D721Med (cell line): ENCODE measurements around the gene NARS2.
"Not testable (repeated sequence)": the region's sequence is repeated elsewhere in the genome, so short reads cannot be mapped to it uniquely, and the experiment has no call there.

Experiments used
- DNase-seq: peaks from one replicate; pipeline ENCODE4 v3.0.0; 2011; ENCODE audit warnings: low spot score; ENCODE audit not compliant: insufficient read length
- FAIRE-seq: peaks from 2 replicates; lab custom pipeline; 2011; peaks lifted over from hg19 to GRCh38; lab: Jason Lieb, UNC
- TF ChIP-seq, protein P1 (sequence below): IDR thresholded peaks from 2 replicates; pipeline ENCODE4 v1.5.1; 2012; ENCODE audit warnings: mild to moderate bottlenecking, control low read depth; ENCODE audit not compliant: insufficient read depth; ENCODE audit errors: missing control alignments

Gene NARS2

DNA sequence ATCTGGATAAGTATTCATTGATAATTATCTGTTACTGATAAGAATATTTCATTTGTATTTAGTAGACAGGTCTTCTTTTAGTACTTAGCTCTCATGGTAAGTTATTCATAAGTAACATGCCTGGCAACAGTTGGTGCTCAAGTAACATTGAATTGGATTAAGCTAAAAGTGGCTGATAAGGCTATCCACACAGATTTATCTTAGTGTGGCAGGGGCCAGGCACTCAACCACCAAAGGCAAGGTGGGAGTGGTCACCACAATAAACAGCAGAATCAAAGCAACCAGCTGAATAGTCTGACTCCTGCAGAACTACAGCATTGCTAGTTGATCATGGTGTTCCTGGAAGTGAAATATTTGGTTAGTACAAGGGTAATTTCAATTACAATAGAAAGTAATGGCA is 33.0 kb upstream of the NARS2 start:
- TF ChIP-seq, protein P1, sequence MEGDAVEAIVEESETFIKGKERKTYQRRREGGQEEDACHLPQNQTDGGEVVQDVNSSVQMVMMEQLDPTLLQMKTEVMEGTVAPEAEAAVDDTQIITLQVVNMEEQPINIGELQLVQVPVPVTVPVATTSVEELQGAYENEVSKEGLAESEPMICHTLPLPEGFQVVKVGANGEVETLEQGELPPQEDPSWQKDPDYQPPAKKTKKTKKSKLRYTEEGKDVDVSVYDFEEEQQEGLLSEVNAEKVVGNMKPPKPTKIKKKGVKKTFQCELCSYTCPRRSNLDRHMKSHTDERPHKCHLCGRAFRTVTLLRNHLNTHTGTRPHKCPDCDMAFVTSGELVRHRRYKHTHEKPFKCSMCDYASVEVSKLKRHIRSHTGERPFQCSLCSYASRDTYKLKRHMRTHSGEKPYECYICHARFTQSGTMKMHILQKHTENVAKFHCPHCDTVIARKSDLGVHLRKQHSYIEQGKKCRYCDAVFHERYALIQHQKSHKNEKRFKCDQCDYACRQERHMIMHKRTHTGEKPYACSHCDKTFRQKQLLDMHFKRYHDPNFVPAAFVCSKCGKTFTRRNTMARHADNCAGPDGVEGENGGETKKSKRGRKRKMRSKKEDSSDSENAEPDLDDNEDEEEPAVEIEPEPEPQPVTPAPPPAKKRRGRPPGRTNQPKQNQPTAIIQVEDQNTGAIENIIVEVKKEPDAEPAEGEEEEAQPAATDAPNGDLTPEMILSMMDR, result no peak
- FAIRE-seq (no peak), DNase-seq (no peak)

GRCh38 chr11:78606667-78607066 is 32.0 kb upstream of the NARS2 start:
- TF ChIP-seq, protein P1, result no peak
- FAIRE-seq (no peak), DNase-seq (no peak)

DNA sequence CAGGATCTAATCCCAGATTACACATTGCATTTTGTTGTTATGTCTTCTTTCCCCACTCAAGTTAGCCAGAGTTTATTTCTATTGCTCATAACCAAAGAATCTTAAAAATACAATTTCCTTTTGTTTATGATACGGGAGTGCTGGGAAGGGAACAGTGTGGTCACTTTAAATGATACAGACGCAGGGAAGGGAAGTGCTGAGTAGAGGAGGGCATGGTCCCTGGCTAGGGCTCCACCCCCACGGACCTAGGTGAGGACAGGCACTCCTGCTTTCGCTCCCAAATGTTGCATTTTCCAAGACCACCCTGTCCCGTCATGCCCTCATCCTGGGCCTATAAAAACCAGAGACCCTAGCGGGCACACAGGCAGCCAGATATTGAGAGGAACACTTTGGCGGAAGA is 30.6 kb upstream of the NARS2 start:
- TF ChIP-seq, protein P1, result no peak
- DNase-seq (no peak), FAIRE-seq (no peak)

DNA sequence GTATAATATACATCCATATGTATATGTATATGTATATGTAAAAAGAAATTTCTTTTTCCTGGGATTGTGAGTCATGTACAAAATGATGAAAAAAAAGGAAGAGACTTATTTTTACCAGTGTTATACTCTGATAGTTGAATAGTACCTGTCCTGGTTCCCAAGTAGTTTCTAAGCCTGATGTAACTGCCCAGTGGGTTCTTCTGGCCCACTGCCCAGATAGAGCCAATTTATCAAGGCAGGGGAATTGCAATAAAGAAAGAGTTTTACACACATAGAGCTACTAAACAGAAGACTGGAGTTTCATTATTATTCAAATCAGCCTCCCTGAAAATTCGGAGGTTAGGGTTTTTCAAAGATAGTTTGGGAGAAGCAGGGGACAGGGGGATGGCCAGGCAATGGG is 29.1 kb upstream of the NARS2 start:
- DNase-seq, result no peak
- TF ChIP-seq, protein P1, result no peak
- FAIRE-seq, result no peak

DNA sequence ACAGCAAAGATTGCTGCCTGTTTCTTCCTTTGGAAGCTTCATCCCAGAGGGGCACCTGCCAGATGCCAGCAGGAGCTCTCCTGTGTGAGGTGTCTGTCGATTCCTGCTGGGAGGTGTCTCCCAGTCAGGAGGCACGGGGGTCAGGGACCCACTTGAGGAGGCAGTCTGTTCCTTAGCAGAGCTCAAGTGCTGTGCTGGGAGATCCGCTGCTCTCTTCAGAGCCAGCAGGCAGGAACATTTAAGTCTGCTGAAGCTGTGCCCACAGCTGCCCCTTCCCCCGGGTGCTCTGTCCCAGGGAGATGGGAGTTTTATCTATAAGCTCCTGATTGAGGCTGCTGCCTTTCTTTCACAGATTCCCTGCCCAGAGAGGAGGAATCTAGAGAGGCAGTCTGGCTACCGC is 28.1 kb upstream of the NARS2 start:
- FAIRE-seq, DNase-seq: not testable (repeated sequence)

DNA sequence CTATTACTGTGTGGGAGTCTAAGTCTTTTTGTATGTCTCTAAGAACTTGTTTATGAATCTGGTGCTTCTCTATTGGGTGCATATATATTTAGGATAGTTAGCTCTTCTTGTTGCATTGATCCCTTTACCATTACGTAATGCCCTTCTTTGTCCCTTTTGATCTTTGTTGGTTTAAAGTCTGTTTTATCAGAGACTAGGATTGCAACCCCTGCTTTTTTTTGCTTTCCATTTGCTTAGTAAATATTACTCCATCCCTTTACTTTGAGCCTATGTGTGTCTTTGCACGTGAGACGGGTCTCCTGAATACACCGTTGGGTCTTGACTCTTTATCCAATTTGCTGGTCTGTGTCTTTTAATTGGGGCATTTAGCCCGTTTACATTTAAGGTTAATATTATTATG is 26.4 kb upstream of the NARS2 start:
- not testable (repeated sequence) for DNase-seq, FAIRE-seq

- not testable (repeated sequence) for DNase-seq, FAIRE-seq
These were observed 22.9 kb upstream of the NARS2 start for GRCh38 chr11:78597579-78597978.

DNA sequence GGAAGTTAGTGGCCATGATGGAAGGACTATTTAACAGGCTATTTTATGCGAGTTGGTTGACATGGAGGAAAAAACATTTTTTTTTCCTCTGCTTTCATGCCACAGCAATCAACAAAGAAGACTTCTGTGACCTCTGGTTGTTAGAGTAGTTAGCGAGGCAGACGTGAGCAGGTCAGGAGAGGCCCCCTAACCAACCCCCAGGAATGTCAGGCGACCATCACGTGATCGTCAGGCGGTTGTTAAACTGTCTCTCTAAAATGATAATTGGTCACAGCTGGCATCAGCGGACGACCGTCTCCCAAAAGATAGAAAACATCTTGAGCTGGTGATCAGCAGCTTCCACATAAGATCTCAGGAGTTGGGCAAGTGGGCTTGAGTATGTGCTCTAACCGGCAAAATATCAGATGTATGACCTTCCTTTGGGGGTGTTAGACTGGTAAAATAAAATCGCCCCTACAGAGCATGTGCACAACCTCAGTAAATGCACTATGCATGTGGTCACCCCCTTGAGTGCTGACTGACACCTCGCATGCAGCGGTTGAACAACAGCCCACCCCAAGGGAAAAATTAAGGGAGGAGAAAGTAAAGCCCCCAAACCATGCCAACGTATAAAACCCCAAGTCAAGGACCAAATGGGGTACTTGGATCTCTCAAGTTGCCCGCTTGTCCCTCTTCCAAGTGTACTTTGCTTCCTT is 20.9 kb upstream of the NARS2 start:
- no peak for DNase-seq
- TF ChIP-seq, protein P1, result no peak
- FAIRE-seq, result no peak

DNA sequence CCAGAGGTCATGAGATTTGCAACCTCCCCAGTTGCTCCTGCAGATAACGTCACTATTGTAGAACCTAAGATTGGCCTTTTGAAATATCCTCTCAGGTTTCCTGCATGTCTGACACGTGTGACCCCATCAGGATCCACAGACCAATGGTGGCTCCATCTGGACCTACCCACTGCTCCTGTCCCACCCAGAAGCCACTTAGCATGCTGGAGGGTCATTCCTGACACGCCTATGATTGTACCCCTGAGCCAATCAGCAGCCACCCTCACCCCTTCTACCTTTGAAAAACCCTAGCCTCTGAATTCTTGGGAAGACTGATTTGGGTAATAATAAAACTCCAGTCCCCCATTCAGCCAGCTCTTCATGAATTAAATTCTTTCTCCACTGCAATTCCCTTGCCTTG is 20.1 kb upstream of the NARS2 start:
- FAIRE-seq, result no peak
- DNase-seq, result no peak
- TF ChIP-seq, protein P1, result no peak
